Liver (tissue), 9 donors: ENCODE results near the gene PDLIM5. TPM values are rescaled to one million over a fixed set of nuclear protein-coding genes. Genes with fewer than 3 reads are reported as not detected.

Experiments used
- DNase-seq: peaks from one replicate; pipeline ENCODE4 v3.0.0-alpha.2; 2017; ENCODE audit warnings: low spot score
- H3K27ac ChIP-seq, 2 donors: one replicate each; pipeline ENCODE4 v1.7.0; 2013; ENCODE audit warnings: inconsistent platforms in 2 of 2, low read length in 2 of 2, control low read depth in 1 of 2, low read depth in 1 of 2, mild to moderate bottlenecking in 1 of 2
- H3K27me3 ChIP-seq, 4 donors: one replicate each; pipeline versions ENCODE4 v1.6.1 to v1.7.0; 2013; ENCODE audit warnings: low read length in 3 of 4, inconsistent platforms in 1 of 4, mild to moderate bottlenecking in 1 of 4, moderate library complexity in 1 of 4; ENCODE audit not compliant: control insufficient read depth in 4 of 4, insufficient read depth in 4 of 4
- H3K36me3 ChIP-seq, 4 donors: one replicate each; pipeline versions ENCODE4 v1.6.1 to v1.7.0; 2013; ENCODE audit warnings: low read length in 3 of 4, mild to moderate bottlenecking in 3 of 4, low read depth in 1 of 4, moderate library complexity in 1 of 4; ENCODE audit not compliant: control insufficient read depth in 4 of 4, insufficient read depth in 3 of 4
- H3K4me1 ChIP-seq, 4 donors: one replicate each; pipeline versions ENCODE4 v1.6.1 to v1.7.0; 2013; ENCODE audit warnings: low read length in 3 of 4, mild to moderate bottlenecking in 3 of 4, moderate library complexity in 1 of 4; ENCODE audit not compliant: control insufficient read depth in 4 of 4, insufficient read depth in 4 of 4
- H3K4me3 ChIP-seq, 3 donors: one replicate each; pipeline versions ENCODE4 v1.6.1 to v1.7.0; 2013; ENCODE audit warnings: low read length in 3 of 3, control low read depth in 1 of 3, low read depth in 1 of 3, mild to moderate bottlenecking in 1 of 3
- H3K9ac ChIP-seq, 2 donors: one replicate each; pipeline ENCODE4 v1.7.0; 2013; ENCODE audit warnings: low read length in 2 of 2, mild to moderate bottlenecking in 2 of 2, moderate library complexity in 2 of 2, control low read depth in 1 of 2, low read depth in 1 of 2
- H3K9me3 ChIP-seq, 4 donors: one replicate each; pipeline versions ENCODE4 v1.6.1 to v1.7.0; 2013; ENCODE audit warnings: low read length in 3 of 4; ENCODE audit not compliant: control insufficient read depth in 4 of 4
- ATF3 ChIP-seq: IDR thresholded peaks from 2 replicates; pipeline ENCODE4 v1.6.1; 2016; ENCODE audit warnings: antibody characterized with exemption
- CTCF ChIP-seq: fragments of 150-350 bp; IDR thresholded peaks from 2 replicates; pipeline ENCODE4 v1.5.1; 2017; ENCODE audit warnings: improper control_type of control experiment, low read depth, low read length; ENCODE audit not compliant: missing input control
- EGR1 ChIP-seq, 2 donors: IDR thresholded peaks; 2 replicates each; pipeline ENCODE4 v1.6.1; 2016 to 2018; ENCODE audit warnings: antibody characterized with exemption in 2 of 2, low read depth in 2 of 2
- FOXA1 ChIP-seq: IDR thresholded peaks from 2 replicates; pipeline ENCODE4 v1.6.1; 2016; ENCODE audit warnings: antibody characterized with exemption
- GABPA ChIP-seq, 2 donors: IDR thresholded peaks in 1 of 2; conservative IDR thresholded peaks in 1 of 2; 2 replicates each; pipeline ENCODE4 v1.6.1; 2016; ENCODE audit warnings: antibody characterized with exemption in 2 of 2, mild to moderate bottlenecking in 1 of 2, moderate library complexity in 1 of 2
- HNF4A ChIP-seq, 2 donors: conservative IDR thresholded peaks; 2 replicates each; pipeline ENCODE4 v1.6.1; 2016; ENCODE audit warnings: antibody characterized with exemption in 2 of 2, mild to moderate bottlenecking in 2 of 2
- JUND ChIP-seq, 2 donors: IDR thresholded peaks; 2 replicates each; pipeline ENCODE4 v1.6.1; 2016; ENCODE audit warnings: antibody characterized with exemption in 2 of 2
- MAX ChIP-seq: IDR thresholded peaks from 2 replicates; pipeline ENCODE4 v1.6.1; 2016; ENCODE audit warnings: antibody characterized with exemption
- NR2F2 ChIP-seq: IDR thresholded peaks from 2 replicates; pipeline ENCODE4 v1.6.1; 2016; ENCODE audit warnings: antibody characterized with exemption
- RAD21 ChIP-seq, 2 donors: IDR thresholded peaks; 2 replicates each; pipeline ENCODE4 v1.6.1; 2016; ENCODE audit warnings: antibody characterized with exemption in 2 of 2, mild to moderate bottlenecking in 2 of 2
- REST ChIP-seq: IDR thresholded peaks from 2 replicates; pipeline ENCODE4 v1.6.1; 2016; ENCODE audit warnings: antibody characterized with exemption, mild to moderate bottlenecking
- RXRA ChIP-seq, 2 donors: IDR thresholded peaks; 2 replicates each; pipeline ENCODE4 v1.6.1; 2017 to 2018; ENCODE audit warnings: antibody characterized with exemption in 2 of 2, mild to moderate bottlenecking in 1 of 2
- TAF1 ChIP-seq: conservative IDR thresholded peaks from 2 replicates; pipeline ENCODE4 v1.6.1; 2016; ENCODE audit warnings: antibody characterized with exemption, mild to moderate bottlenecking
- ZBTB33 ChIP-seq: IDR thresholded peaks from 2 replicates; pipeline ENCODE4 v1.6.1; 2016; ENCODE audit warnings: antibody characterized with exemption
- WGBS: extraction: QIAGEN DNeasy Blood & Tissue Kit; methylation state at CpG from one replicate; pipeline ENCODE4 v1.1.7; 2013; 5-methylcytosine and 5-hydroxymethylcytosine counted together
- polyA plus RNA-seq, 2 donors: library from polyadenylated mRNA; stranded (reverse) in 1 of 2; unstranded in 1 of 2; fragments of 200-250 nt in 1 of 2; fragments of >200 nt in 1 of 2; fragmentation: Nextera tagmentation in 1 of 2; extraction: Ambion mirVana in 1 of 2; gene quantifications; one replicate each; pipeline versions ENCODE4 v1.2.1 to v1.2.3, GENCODE V29; 2013 to 2015
- total RNA-seq, 2 donors: library from RNA; depleted of rRNA; stranded (reverse); fragments of >200 nt; gene quantifications; one replicate each; pipeline ENCODE4 v1.2.3, GENCODE V29; 2014
- donor health status: healthy.
- donor health status: healthy.
- donor health status: healthy.
- donor health status: healthy.
- donor health status: healthy.

Gene PDLIM5
- total and polyA plus RNA-seq, 4 donors: 19.1 to 114 (median 67.8) TPM

- Histone ChIP-seq H3K36me3 (no peaks in the 10 kb centered on the region), H3K4me1 (no peaks in the 10 kb centered on the region), H3K27me3 (no peaks in the 10 kb centered on the region), H3K9me3 (no peaks in the 10 kb centered on the region), H3K27ac (no peak overlapping the region), H3K9ac (no peak overlapping the region), H3K4me3 (no peak overlapping the region)
- DNase-seq: no peak
- TF ChIP-seq ATF3 (no peak), JUND (IDR thresholded peaks at IDR 0.05) (no peak), ZBTB33 (no peak), EGR1 (IDR thresholded peaks at IDR 0.05; ENCODE audit: low read depth in 2 of 2) (no peak), GABPA (IDR thresholded peaks at IDR 0.05 in 1 of 2, conservative IDR thresholded peaks at IDR 0.05 in 1 of 2) (no peak), CTCF (no peak), RXRA (IDR thresholded peaks at IDR 0.05) (no peak), MAX (no peak), NR2F2 (no peak)
Measured at GRCh38 chr4:94700298-94700697, 248.6 kb downstream of the PDLIM5 start.

GRCh38 chr4:94701631-94702300, 250.0 kb downstream of the PDLIM5 start:
- no peak overlapping the region for H3K27ac ChIP-seq
- no peaks in the 10 kb centered on the region for H3K9me3 ChIP-seq
- no peak for TF ChIP-seq TAF1
- no peak for TF ChIP-seq REST
- TF ChIP-seq HNF4A (conservative IDR thresholded peaks at IDR 0.05): no peak
- no peak for TF ChIP-seq RAD21 (IDR thresholded peaks at IDR 0.05)
- no peak for TF ChIP-seq ATF3
- TF ChIP-seq FOXA1: no peak
- 89% methylated on average over 8 of the region's 8 CpGs for WGBS
- no peak overlapping the region for H3K9ac ChIP-seq
- DNase-seq: no peak
- H3K4me1 ChIP-seq: no peaks in the 10 kb centered on the region
- no peaks in the 10 kb centered on the region for H3K36me3 ChIP-seq
- H3K4me3 ChIP-seq: no peak overlapping the region
- H3K27me3 ChIP-seq: no peaks in the 10 kb centered on the region
